HS-5 (cell line): Measurements from ENCODE around the gene MRPL11.

ENCODE experiments used
- DNase-seq: peaks from one replicate; pipeline ENCODE4 v3.0.0-alpha.2; 2012; ENCODE audit warnings: low read depth

MRPL11 gene

DNA sequence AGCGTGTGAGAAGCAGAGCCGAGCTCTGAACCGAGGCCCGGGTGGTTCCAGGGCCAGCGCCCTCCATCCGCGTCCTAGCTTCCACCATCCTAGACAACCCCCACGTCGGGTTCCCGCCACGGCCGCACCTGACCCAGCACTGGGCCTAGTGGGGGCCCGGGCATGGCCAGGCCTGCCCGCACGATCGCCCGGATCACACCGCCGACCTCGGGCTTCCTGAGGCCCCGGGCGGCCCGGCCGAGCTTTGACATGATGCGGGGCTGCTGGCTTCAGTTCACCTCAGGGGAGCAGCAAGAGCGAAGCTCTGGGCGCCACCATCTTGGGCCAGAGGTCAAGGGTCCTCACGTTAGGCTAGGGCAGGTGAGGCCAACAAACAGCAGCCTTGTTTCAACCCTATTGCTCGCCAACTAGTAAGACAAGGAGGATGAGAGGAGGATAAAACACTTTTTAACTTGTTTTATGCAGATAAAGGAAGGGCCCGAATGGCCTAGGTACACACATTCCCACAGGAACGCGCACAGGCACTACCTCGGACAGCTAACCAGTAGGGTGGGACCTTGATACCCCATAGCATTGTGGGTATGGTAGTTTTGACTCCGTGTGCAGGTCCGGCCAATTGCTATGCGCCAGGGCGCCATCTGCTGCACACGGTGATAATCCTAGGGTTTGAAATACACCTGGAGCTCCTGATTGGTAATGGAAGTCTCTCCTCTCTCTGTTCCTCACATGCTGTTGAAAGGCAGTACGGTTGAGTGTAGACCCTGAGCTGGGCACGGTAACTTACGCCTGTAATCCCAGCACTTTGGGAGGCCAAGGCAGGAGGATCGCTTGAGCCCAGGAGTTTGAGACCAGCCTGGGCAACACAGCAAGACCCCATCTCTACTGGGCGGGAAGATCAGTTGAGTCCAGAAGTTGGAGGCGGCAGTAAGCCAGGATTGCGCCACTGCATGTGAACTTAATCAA is at the start of gene MRPL11:
MRPL11 (minus strand) TSS at position 345 of the 963 bp plus-strand sequence; CDS start at position 251, 94 bp downstream.
- peak; percentile 88 for DNase-seq

DNA sequence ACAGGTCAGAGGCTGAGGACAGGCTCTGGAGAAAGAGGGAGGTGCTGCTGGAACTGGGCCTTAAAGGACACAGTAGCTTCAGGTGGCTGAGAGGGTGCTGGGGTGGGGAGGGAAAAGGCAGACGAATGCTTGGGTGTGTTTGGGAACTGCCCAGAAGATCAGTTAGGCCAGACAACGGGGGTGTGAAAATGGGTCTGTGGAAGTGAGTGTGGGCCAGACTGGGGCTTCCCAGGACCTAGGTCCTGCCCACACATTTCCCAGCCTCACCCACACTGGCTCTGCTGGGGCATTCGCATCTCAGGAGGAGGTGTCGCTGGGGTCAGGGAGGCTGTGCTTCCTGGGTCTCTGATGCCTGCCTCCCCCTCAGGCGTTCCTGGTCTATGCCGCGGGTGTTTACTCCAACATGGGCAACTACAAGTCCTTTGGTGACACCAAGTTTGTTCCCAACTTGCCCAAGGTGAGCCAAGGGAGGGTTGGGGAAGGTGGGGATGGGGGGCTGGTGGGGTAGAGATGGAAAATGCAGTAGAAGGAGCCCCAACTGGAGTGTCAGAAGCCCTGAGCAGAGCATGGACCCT is 46.2 kb upstream of the MRPL11 start:
- no peak for DNase-seq

DNA sequence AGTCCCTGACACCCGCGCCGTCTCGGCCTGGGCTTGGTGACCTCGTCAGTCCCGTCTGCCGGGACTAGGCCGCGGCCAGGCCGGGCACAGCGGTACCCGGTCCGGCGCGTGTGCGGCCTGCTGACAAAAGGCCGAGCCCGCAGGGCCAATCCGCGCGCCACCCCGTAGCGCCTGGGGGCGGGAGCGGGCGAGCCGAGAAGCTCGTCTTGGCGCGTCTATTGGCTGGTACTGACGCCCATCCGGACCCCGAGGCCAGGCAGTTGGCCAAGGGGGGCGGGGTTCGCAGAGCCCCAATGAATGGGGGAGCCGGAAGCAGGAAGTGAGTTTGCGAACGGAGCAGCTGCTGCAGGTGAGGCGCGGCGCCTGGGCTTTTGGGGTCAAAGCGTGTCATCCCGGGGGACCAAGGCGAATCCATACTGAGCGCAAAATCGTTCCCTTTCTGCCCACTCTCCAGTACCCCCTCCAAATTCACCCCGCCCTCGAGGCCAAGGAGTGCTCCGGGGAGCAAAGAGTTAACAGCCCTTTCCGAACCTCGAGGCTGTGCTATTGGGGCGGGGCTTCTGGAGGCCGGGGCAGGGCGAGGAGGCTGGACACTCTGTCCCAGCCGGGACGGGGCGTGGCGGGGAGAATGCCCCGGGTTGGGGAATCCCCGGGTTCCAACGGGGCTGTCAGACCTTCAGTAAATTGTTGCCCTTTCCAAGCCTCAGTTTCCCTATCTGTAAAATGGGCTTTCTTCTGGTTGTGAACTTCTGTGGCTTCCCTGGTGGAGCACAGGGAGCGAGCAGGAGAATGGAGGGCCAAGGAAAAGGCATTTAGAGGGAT is 41.7 kb upstream of the MRPL11 start, which contains the start of gene DPP3:
DPP3 (plus strand) TSS at position 318 of the 822 bp plus-strand sequence. CDS start 1,767 bp downstream, outside the sequence.
- DNase-seq: peak; percentile 83

DNA sequence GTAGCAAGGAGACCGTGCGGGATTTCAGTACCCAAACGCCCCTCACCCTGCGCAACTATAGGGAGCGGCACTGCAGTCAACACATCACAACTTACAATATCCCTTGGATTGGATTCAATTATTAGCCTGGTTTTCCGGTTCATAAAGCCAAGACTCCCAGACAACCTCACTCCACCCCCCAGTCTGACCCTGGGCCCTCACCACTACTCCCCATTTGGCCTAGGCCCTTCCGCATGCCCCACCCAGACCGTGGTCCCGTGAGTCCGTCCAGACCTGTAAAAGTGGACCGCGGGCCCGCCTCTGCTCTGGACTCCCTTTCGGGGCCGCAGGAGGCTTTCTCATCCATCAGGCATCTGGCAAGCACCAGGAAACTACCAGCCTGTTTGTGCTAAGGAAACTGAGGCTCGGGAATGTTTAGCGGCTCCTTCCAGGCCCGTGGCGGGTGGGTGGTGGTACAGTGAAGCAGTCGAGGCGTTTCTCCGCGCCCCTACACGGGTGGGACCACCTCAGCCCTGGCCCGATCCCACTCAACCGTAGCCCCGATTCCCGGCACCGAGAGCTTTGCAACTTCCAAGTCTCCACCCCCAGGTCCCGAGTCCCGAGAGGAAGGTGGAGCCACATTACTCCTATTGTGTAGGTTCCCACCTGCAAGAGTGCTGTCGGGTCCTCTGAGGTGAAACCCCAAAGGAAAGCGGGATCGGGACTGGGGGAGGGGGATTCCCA is 40.9 kb upstream of the MRPL11 start:
- peak; percentile 61 for DNase-seq

DNA sequence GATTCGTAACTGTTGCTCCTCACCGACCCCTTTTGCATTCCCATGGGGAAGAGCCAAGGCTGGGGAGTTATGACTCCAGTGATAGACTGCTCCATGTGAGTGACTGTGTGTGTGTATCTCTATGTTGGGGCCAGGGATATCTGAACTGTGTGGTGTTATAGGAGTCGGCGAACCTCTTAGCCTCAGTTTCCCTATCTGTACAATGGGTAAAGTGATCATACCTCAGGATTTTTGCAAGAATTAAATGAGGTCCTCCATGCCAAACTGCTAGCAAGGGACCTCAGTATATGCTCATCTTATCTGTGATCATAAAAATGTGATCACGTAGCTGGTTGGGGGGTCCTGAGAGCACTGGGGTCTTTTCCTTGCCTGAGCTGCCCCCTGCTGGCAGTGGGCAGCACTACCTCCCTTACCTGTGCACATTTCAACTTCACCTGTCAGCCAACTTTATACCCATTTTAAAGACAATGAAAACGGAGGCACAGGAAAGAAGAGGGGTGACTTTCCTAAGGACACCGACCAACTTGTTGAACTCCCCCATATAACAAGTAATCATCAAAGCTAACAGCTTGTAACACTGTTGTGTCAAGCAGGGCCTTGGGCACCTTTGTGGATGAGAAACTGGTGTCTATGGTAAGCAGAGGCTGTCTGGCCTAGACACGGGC is 40.2 kb upstream of the MRPL11 start:
- DNase-seq: no peak

DNA sequence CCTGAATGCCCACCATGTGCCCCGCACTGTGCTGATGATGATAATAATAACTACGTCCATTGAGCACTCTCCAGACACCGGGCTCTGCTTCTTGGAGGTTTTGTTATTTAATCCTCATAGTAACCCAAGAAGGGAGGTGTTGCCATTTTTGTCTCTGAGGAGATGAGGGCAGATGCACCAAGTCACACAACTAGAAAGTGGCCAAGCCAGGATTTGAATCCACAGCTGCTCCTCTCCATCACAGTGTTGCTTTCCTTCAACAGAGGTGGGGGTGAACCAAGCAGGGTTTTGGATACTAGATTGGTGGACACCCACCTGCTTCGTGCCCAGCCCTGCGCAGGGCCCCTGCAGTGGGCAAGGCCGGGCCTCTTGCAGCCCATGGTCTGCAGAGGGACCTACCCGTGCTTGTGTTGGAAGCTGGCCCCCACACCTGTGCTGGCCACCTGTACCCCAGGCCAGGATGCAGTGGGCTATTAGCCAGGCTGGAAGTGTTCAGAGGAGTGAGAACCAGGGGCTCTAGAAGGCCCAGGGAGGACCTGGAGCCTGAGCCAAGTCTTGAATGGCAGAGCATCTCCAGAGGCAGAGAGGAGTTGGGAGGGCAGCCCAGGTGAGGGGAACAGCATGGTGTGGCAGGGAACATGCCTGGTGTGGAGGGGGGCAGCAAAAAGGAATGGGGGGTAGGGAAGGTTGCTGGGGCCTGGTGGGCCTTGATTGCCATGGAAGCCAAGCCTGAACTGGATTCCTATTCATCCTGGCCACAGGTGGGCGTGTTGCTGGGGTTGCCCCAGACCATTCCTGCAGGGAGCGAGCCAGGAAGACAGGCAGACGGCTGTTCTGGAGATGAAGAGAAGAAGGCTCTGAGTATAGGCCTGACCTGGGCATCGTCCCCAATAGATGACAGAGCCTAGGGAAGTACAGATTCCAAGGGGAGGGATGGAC is 38.9 kb upstream of the MRPL11 start:
- no peak for DNase-seq

DNA sequence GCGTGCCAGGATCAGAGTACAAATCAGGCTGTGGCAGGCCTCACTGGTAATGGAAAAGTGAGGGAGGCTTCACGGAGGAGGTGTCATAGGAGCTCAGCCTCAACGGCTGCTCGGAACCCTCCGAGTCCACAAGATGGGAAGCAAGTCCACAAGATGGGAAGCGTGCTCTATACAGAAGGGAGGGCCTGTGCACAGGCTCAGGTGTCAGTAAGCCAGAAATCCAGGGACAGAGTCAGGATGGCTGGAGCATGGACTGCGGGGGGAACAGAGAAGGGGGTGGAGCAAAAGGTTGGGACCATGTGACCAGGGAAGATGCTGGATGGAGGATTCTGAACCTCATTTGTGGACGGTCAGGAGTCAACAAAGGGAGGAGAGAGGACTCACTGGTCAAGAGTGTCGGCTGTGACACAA is 38.2 kb upstream of the MRPL11 start:
- DNase-seq: no peak

DNA sequence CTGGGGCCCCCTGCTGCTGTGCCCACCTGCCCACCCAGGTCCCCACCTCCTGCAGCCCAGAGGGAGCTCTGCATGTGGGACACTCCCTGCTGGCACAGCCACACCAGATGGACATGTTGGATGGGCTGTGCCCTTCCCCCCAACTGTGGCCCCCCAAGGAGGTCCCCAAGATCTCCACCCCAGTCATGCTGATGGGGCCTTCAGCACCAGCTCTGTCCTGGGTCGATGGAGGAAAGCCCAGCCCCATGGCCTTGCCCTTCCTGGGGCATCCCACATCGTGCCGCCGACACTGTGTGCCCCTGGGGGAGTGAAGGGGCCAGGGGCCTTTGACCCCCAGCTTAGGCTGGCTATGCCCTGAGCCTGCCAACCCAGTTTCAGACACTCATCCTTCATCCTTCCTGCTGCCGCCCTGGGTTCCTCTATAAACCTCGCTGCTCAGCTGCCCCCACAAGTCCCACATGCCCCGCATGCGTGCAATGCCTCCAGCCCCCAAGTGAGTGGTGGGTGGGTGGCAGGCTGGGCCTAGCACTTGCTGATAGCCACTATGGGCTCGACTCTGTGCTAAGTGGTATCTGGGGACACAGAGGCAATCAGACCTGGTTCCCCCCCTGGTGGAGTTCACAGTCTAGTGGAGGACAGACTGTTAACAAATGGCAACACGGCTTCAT is 37.7 kb upstream of the MRPL11 start:
- no peak for DNase-seq

DNA sequence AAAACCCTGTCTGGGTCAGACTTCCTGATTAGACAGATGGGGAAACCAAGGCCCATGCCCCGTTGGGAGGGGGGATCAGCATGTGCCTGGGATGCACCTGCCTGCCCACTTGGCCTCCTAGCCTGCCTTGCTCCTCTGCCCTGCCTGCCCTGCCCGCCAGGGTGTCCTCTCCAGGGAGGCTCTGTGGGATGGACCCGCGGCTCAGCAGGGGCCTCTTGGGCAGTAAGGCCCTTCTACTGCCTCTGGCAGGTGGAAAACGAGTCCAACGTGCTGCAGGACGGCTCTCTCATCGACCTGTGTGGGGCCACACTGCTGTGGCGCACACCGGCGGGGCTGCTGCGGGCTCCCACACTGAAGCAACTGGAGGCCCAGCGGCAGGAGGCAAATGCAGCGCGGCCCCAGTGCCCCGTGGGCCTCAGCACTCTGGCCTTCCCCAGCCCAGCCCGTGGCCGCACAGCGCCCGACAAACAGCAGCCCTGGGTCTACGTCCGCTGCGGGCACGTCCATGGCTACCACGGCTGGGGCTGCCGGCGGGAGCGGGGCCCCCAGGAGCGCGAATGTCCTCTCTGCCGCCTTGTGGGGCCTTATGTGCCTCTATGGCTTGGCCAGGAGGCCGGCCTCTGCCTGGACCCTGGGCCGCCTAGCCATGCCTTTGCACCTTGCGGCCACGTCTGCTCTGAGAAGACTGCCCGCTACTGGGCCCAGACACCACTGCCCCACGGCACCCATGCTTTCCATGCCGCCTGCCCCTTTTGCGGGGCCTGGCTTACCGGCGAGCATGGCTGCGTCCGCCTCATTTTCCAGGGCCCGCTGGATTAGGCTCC is 36.9 kb upstream of the MRPL11 start:
- DNase-seq: no peak

DNA sequence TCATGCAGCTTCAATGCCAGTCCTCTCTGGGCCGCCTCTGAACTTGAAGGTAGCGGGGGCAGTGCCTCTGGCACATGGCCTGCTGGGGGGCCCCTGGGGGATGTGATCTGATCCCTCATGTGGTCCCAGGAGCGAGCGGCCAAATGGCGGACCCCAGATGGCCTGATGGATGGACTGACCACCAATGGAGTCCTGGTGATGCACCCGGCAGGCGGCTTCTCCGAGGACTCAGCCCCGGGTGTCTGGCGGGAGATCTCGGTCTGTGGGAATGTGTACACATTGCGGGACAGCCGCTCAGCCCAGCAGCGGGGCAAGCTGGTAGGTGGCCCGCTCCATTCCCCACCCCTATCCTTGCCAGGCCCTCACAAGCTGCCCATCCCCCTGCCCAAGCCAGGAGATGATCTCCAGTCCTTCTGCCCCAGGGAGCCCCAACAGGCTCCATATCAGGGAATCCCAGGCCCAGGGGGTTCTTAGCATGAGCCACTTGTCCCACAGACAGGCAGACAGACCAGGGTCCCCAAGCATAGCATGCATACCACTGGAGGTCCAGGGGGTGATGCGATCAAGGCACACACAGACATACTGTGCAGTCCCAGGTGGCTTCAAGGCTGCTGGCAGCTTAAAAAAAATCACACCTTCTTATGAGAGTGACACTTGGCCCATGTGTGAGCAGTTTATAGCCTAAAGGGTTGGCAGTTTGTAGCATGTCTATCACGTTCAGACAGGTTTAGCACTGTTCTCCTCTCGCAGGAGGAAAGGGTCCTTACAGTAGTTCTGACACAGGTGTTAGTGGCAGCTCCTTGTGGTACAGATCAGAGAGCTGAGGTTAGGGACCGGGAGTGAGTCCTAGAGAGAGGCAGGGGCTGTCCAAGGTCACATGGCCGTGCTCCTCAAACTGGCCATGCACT is 35.2 kb upstream of the MRPL11 start:
- DNase-seq: no peak

DNA sequence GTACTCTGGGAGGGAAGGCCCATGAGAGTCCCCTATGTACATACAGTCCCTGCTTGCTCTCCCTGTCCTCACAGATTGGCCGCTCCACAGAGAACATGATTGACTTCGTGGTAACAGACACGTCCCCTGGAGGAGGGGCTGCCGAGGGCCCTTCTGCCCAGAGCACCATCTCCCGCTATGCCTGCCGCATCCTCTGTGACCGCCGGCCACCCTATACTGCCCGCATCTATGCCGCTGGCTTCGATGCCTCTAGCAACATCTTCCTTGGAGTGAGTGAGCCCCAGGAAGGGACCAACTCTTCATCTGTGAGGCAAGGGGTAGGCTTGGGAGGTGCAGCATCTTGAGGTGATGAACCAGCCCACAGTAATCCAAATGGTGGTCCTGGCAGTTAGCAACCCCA is 34.5 kb upstream of the MRPL11 start:
- no peak for DNase-seq

DNA sequence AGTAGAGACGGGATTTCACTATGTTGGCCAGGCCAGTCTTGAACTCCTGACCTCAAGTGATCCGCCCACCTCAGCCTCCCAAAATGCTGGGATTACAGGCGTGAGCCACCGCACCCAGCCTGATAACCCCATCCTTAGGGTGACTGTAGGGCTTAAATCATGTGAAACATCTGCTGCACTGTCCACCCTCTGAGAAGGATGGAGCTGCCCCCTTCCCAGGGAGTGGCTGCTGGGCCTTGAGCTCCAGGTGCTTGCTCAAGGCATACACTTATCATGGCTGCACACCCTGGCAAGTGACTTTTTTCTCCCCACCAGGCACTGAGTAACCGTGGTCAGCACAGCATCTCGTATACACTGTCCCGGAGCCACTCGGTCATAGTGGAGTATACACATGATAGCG is 33.4 kb upstream of the MRPL11 start:
- DNase-seq: no peak

DNA sequence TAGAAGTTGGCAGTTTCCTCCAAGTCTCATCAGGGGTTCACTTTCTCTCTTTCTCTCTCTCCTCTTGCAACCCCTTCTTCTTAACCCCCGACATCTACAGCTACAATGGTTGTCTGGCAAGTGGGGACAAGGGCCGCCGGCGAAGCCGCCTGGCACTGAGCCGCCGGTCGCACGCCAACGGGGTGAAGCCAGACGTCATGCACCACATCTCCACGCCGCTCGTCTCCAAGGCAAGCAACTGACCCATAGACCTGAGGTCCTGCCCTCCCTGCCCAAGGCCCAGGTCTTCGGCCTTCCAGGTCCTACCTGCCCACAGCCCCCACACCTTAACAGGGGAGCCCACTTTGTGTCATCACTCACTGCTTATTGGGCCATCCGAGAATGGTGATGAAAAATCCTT is 32.5 kb upstream of the MRPL11 start:
- DNase-seq: no peak

DNA sequence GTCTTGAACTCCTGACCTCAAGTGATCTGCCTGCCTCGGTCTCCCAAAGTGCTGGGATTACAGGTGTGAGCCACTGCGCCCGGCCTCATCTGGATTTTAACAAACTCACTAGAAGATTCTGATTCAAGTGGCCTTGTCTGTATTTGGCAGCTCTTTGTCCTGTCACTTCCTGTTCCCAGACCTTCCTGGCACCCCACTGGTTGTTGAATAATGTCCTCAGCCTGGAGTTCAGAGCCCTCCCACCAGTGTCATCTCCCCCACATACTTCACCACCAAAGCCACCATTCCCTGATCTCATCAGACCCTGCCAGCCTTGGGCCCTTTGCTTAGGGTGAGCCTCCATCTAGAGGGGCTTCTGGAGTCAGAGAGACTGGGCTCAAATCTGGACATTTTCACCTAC is 31.4 kb upstream of the MRPL11 start:
- DNase-seq: no peak

DNA sequence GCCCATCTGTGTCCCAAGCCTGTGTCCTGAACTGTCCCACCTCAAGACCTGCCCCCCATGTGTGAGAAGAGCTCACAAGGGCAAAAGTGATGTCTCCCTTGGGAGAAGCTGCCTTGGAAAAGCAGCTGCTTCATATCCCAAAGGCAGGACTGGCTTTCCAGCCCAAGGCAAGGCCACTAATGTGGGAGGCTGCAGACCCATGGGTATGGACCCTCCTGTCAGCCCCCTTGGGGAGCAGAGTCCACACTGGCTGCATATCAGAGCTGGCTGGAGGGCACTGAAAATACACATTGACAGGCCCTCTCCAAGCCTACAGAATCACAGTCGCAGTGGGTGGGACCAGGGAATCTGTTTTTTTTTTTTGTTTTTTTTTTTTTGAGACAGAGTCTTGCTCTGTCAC is 30.8 kb upstream of the MRPL11 start:
- DNase-seq: no peak

DNA sequence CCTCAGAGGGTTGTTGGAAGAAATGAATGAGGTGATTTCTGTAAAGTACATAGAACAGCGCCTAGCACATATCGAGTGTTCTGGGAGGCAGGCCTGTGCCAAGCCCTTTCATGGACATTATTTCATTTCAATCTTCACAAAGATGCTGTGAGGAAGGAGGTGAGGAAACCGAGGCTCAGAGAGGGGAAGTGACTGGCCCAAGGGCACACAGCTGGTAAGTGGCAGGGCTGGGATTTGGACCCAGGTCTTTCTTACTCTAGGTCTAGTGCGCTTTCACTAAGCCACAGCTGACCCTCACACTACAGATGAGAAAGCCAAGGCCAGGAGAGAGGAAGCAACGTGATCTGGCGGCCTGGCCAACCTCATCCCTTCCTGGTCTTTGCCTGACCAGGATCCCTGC is 30.0 kb upstream of the MRPL11 start:
- DNase-seq: no peak

DNA sequence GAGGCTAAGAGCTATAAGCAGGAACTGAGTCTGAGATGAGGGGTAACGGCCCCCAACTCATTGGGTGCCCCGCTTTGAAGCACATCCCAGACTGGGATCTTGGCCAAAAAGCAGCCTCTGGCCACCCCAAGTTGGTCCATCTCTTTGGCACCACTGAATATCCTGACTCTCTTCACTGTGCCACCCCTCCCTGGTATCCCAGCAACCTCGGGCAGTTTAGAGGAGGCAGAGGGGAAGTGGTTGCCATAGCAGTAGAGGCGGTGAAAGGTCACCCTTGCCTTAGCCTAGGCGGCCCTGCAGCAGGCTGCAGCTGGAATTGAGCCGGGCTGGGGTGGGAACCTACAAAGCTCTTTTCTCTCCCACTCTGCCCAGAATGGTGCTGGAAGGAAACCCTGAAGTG is 29.1 kb upstream of the MRPL11 start:
- no peak for DNase-seq
